ENCODE data around the gene CNBP. TPM values are rescaled to one million over a fixed set of nuclear protein-coding genes. Genes with fewer than 3 reads are reported as not detected.

CNBP gene
- total and polyA plus RNA-seq, 2 experiments from 2014 or later, result 348 to 444 TPM

- H3K27me3 ChIP-seq (ENCODE audit: insufficient read depth), result no peaks in the 10 kb centered on the region
- H3K4me1 Mint-ChIP-seq, result peaks cover 28% of the 10 kb centered on the region
- peaks cover 18% of the 10 kb centered on the region for H3K79me2 ChIP-seq (replicated peaks; ENCODE audit: insufficient read depth)
- no peaks in the 10 kb centered on the region; the same call in 2 of the 3 replicates for H3K9me3 Mint-ChIP-seq
- DNase-seq (ENCODE audit: low spot score) (no peak), ATAC-seq (no peak)
- H3K27me3 Mint-ChIP-seq (ENCODE audit: insufficient read depth, low read depth, poor library complexity), result peaks cover 22% of the 10 kb centered on the region
- no peak overlapping the region for H2AFZ ChIP-seq
- H3K4me1 ChIP-seq (ENCODE audit: insufficient read depth), result peaks cover 26% of the 10 kb centered on the region
- H4K20me1 ChIP-seq (replicated peaks; ENCODE audit: insufficient read depth), result no peaks in the 10 kb centered on the region
- no peak overlapping the region for H3K27ac ChIP-seq (ENCODE audit: low read depth)
- no peaks in the 10 kb centered on the region for H3K36me3 ChIP-seq (ENCODE audit: insufficient read depth)
- peaks cover 8% of the 10 kb centered on the region for H3F3A ChIP-seq (replicated peaks; ENCODE audit: low read depth)
- H3K4me3 Mint-ChIP-seq, result peak overlapping the region; percentile 29; the same call in 2 of the 3 replicates
- H3K27ac Mint-ChIP-seq, result no peak overlapping the region
- H3K9me2 ChIP-seq (ENCODE audit: insufficient read depth), result no peaks in the 10 kb centered on the region
- H3K36me3 Mint-ChIP-seq (ENCODE audit: low read depth), result no peaks in the 10 kb centered on the region
- TF ChIP-seq CREB1 (CRISPR knock-in tag; IDR thresholded peaks at IDR 0.05; ENCODE audit: low read depth), result no peak
- TF ChIP-seq ZNF462 (CRISPR knock-in tag; IDR thresholded peaks at IDR 0.05), result no peak
- TF ChIP-seq STAT1 (IDR thresholded peaks at IDR 0.05; ENCODE audit: unreplicated experiment), result no peak
- no peak for TF ChIP-seq ZNF331 (CRISPR knock-in tag; IDR thresholded peaks at IDR 0.05; ENCODE audit: low read depth)
- H3K4me2 ChIP-seq, result peak overlapping the region; percentile 97
- peak overlapping the region; percentile 92; the same call in 1 of the 2 replicates for H3K4me3 ChIP-seq
Measured at GRCh38 chr3:129123314-129124060, 60.2 kb downstream of the CNBP start.
